Panc1 (cell line): ENCODE data around the gene TAF15. TPM values are rescaled to one million over a fixed set of nuclear protein-coding genes. Genes with fewer than 3 reads are reported as not detected.

Experiments used
- ATAC-seq: fragments of 200-7000 bp; cut with Tn5 transposase; 2 replicates; pipeline ENCODE4 v1.9.1; 2020; ENCODE audit warnings: mild to moderate bottlenecking, moderate library complexity
- BruUV-seq: library from RNA; stranded (reverse); fragments of 400-500 nt; replicated peaks from 2 replicates; lab custom pipeline; 2021; lab: Mats Ljungman, UMichigan
- CTCF ChIA-PET: fragments of 300-600 bp; sonication (Branson Sonifier 250); formaldehyde crosslinking; loops from one replicate; lab custom pipeline; 2022; ENCODE audit warnings: antibody characterized with exemption; lab: Charles Lee
- POLR2A ChIA-PET: fragments of 300-600 bp; sonication (Branson Sonifier 250); formaldehyde crosslinking; loops from one replicate; lab custom pipeline; 2022; ENCODE audit warnings: antibody characterized with exemption; lab: Charles Lee
- DNase-seq: peaks from one replicate; pipeline ENCODE4 v3.0.0-alpha.2; 2010; ENCODE audit warnings: low read depth, low spot score
- H3K27ac ChIP-seq: 2 replicates; pipeline ENCODE4 v1.5.1; 2011; ENCODE audit warnings: mild to moderate bottlenecking, low read length, inconsistent platforms
- H3K27me3 ChIP-seq: fragments of 200-500 bp; sonication (Bioruptor generic); 2 replicates; pipeline ENCODE4 v1.6.0; 2014; ENCODE audit warnings: low read length, inconsistent platforms; ENCODE audit not compliant: control insufficient read depth, insufficient read depth
- H3K36me3 ChIP-seq: fragments of 200-500 bp; sonication (Bioruptor generic); 2 replicates; pipeline ENCODE4 v1.5.1; 2014; ENCODE audit warnings: inconsistent platforms, mild to moderate bottlenecking, low read length, moderate library complexity; ENCODE audit not compliant: control insufficient read depth, insufficient read depth
- H3K4me1 ChIP-seq: 2 replicates; pipeline ENCODE4 v1.5.1; 2011; ENCODE audit warnings: inconsistent platforms, mild to moderate bottlenecking, low read length, moderate library complexity; ENCODE audit not compliant: control insufficient read depth, insufficient read depth
- H3K4me3 ChIP-seq, 2 experiments: 2 replicates each; pipeline ENCODE4 v1.5.1; 2011 to 2012; ENCODE audit warnings: low read depth in 2 of 2, low read length in 2 of 2, mild to moderate bottlenecking in 2 of 2, inconsistent platforms in 1 of 2, moderate library complexity in 1 of 2
- H3K9me3 ChIP-seq: fragments of 200-500 bp; sonication (Bioruptor generic); 2 replicates; pipeline ENCODE4 v1.5.1; 2014; ENCODE audit warnings: low read depth, mild to moderate bottlenecking, inconsistent platforms, low read length, moderate library complexity; ENCODE audit not compliant: control insufficient read depth, insufficient read depth
- POLR2AphosphoS5 ChIP-seq: IDR thresholded peaks from 2 replicates; pipeline ENCODE4 v1.6.1; 2012; ENCODE audit warnings: mild to moderate bottlenecking, low read depth, low read length, moderate library complexity
- SIN3A ChIP-seq: IDR thresholded peaks from 2 replicates; pipeline ENCODE4 v1.6.1; 2012; ENCODE audit warnings: low read depth, mild to moderate bottlenecking, low read length, moderate library complexity, borderline replicate concordance; ENCODE audit not compliant: insufficient read depth
- TCF7L2 ChIP-seq: IDR thresholded peaks from 2 replicates; pipeline ENCODE4 v1.6.1; 2011; ENCODE audit warnings: mild to moderate bottlenecking, low read depth, low read length, inconsistent platforms
- in situ Hi-C: cut with HindIII; loops from 2 replicates; pipeline ENCODE4 v1.10.0; 2016; ENCODE audit warnings: low sequenced_read_pairs, low pct_unique_long_range_greater_than_20kb
- intact Hi-C: fragments of 100-400 bp; cut with micrococcal nuclease; formaldehyde crosslinking; loops from one replicate; pipeline ENCODE4 v1.10.0; 2022; ENCODE audit not compliant: unreplicated experiment
- total RNA-seq: library from RNA; stranded (reverse); gene quantifications from one replicate; pipeline ENCODE4 v1.2.1, GENCODE V29; 2021; ENCODE audit not compliant: unreplicated experiment
- TF ChIP-seq, protein P1 (sequence below): fragments of 450-650 bp; IDR thresholded peaks from 2 replicates; pipeline ENCODE4 v1.5.1; 2017; ENCODE audit warnings: mild to moderate bottlenecking
- TF ChIP-seq, protein P2 (sequence below), 2 experiments: IDR thresholded peaks; 2 replicates each; pipeline ENCODE4 v1.6.1; 2011 to 2012; ENCODE audit warnings: low read depth in 2 of 2, control low read depth in 1 of 2, low read length in 1 of 2, mild to moderate bottlenecking in 1 of 2, moderate library complexity in 1 of 2; ENCODE audit not compliant: insufficient read depth in 1 of 2

Gene TAF15
- total RNA-seq, 1 experiment from 2014 or later, result 249 TPM

DNA sequence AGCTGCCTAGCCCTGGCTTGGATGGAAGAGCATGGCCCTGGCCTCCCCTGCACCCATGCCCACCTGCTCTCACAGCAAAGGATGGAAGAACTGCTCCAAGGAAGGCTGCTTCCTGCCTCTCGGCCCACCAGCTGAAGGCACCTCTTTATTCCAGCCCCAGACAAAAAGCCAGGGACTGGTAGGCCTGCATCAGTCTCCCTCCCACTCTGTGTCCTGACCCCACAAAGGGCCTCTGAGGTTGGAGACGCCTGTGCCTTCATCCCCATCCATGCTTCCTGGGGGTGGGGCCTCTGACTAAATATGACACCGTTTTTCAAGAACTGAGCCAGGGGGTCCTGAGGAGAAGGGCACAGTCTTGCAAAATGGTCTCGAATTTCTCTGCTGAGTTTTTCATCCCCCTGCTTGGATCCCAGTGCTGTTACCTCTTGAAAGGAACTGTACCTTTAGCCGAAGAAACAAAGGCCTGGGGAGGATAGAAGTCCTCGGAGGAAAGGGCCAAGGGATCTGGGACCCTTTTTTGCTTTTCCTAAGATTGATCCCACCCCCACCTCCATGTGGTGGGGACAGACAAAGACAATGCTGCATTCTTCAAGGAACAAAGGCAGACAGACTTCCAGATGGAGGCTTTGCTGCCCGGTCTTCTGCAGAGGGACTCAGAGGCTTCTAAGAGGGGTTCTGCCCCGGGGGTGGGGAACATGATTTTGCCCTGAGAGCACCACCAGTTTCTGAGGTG lies 43.4 kb upstream of the TAF15 start:
- POLR2A ChIA-PET, result no interaction called here

DNA sequence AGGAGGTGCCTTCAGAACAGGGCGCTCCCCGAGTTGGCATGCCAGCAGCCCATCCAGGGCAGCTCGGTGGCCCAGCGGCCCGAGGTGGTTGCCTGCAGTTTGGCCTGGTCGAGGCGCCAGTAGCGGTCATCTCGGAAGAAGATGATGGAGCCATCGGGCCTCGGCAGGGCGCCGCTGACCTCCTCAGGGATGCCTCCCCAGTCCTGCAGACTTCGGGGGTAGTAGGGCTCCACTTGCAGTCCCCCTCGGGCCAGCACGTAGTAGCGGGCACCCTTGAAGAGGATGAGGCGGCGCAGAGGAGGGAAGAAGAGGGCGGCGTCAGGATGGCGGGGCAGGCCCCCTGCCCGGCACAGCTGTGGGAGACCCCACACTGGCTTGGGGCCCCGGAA lies 42.8 kb upstream of the TAF15 start:
- TF ChIP-seq TCF7L2 (no peak), SIN3A (no peak)
- TF ChIP-seq, protein P1, sequence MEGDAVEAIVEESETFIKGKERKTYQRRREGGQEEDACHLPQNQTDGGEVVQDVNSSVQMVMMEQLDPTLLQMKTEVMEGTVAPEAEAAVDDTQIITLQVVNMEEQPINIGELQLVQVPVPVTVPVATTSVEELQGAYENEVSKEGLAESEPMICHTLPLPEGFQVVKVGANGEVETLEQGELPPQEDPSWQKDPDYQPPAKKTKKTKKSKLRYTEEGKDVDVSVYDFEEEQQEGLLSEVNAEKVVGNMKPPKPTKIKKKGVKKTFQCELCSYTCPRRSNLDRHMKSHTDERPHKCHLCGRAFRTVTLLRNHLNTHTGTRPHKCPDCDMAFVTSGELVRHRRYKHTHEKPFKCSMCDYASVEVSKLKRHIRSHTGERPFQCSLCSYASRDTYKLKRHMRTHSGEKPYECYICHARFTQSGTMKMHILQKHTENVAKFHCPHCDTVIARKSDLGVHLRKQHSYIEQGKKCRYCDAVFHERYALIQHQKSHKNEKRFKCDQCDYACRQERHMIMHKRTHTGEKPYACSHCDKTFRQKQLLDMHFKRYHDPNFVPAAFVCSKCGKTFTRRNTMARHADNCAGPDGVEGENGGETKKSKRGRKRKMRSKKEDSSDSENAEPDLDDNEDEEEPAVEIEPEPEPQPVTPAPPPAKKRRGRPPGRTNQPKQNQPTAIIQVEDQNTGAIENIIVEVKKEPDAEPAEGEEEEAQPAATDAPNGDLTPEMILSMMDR, result no peak
- TF ChIP-seq, protein P2, sequence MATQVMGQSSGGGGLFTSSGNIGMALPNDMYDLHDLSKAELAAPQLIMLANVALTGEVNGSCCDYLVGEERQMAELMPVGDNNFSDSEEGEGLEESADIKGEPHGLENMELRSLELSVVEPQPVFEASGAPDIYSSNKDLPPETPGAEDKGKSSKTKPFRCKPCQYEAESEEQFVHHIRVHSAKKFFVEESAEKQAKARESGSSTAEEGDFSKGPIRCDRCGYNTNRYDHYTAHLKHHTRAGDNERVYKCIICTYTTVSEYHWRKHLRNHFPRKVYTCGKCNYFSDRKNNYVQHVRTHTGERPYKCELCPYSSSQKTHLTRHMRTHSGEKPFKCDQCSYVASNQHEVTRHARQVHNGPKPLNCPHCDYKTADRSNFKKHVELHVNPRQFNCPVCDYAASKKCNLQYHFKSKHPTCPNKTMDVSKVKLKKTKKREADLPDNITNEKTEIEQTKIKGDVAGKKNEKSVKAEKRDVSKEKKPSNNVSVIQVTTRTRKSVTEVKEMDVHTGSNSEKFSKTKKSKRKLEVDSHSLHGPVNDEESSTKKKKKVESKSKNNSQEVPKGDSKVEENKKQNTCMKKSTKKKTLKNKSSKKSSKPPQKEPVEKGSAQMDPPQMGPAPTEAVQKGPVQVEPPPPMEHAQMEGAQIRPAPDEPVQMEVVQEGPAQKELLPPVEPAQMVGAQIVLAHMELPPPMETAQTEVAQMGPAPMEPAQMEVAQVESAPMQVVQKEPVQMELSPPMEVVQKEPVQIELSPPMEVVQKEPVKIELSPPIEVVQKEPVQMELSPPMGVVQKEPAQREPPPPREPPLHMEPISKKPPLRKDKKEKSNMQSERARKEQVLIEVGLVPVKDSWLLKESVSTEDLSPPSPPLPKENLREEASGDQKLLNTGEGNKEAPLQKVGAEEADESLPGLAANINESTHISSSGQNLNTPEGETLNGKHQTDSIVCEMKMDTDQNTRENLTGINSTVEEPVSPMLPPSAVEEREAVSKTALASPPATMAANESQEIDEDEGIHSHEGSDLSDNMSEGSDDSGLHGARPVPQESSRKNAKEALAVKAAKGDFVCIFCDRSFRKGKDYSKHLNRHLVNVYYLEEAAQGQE (IDR thresholded peaks at IDR 0.05; ENCODE audit: insufficient read depth in 1 of 2, low read depth in 2 of 2, low read length in 1 of 2), result no peak
- ChIA-PET CTCF (interaction anchor here (1.2 to 1.4 kb wide), 3 partner anchors 38 to 42 kb away, joined by 4 to 21 read pairs (median 4); no protein-coding TSS in a partner anchor), POLR2A (no interaction called here)
- peaks cover 4% of the 10 kb centered on the region; the same call in 1 of the 2 replicates for H3K4me1 ChIP-seq
- H3K27me3 ChIP-seq, result peaks cover 3% of the 10 kb centered on the region; the same call in 1 of the 2 replicates
- H3K9me3 ChIP-seq, result no peaks in the 10 kb centered on the region
- BruUV-seq, result no TSS peak
- no peak for DNase-seq
- H3K36me3 ChIP-seq, result no peaks in the 10 kb centered on the region
- H3K4me3 ChIP-seq, result no peak overlapping the region
- intact Hi-C loops, result no loop called here
- no peak overlapping the region for H3K27ac ChIP-seq
- ATAC-seq, result no peak
- in situ Hi-C loops, result no loop called here

More for the DNA sequence above, 43.4 kb upstream of the TAF15 start:
- no TSS peak for BruUV-seq
- ATAC-seq (no peak), DNase-seq (no peak)
- no peak overlapping the region for H3K4me3 ChIP-seq
- in situ Hi-C loops, result no loop called here
- intact Hi-C loops, result no loop called here
- peaks cover 4% of the 10 kb centered on the region; the same call in 1 of the 2 replicates for H3K4me1 ChIP-seq
- no peaks in the 10 kb centered on the region for H3K36me3 ChIP-seq
- no peaks in the 10 kb centered on the region for H3K9me3 ChIP-seq
- TF ChIP-seq TCF7L2, result no peak
- no peak for TF ChIP-seq POLR2AphosphoS5
- TF ChIP-seq, protein P1, result no peak
- no peak for TF ChIP-seq SIN3A
- TF ChIP-seq, protein P2 (IDR thresholded peaks at IDR 0.05; ENCODE audit: insufficient read depth in 1 of 2, low read depth in 2 of 2, low read length in 1 of 2), result no peak
- no peak overlapping the region for H3K27ac ChIP-seq
- peaks cover 3% of the 10 kb centered on the region; the same call in 1 of the 2 replicates for H3K27me3 ChIP-seq
- CTCF ChIA-PET, result interaction anchor here (1.2 to 3.2 kb wide), 2 partner anchors 38 to 42 kb away, joined by 21 to 35 read pairs; partner anchors contain the start of gene TAF15
